HS-5 (cell line): ENCODE measurements around the gene FERMT3.
"Not testable (repeated sequence)": the region's sequence is repeated elsewhere in the genome, so short reads cannot be mapped to it uniquely, and the experiment has no call there.

Source experiments
- DNase-seq: peaks from one replicate; pipeline ENCODE4 v3.0.0-alpha.2; 2012; ENCODE audit warnings: low read depth

The FERMT3 gene

DNA sequence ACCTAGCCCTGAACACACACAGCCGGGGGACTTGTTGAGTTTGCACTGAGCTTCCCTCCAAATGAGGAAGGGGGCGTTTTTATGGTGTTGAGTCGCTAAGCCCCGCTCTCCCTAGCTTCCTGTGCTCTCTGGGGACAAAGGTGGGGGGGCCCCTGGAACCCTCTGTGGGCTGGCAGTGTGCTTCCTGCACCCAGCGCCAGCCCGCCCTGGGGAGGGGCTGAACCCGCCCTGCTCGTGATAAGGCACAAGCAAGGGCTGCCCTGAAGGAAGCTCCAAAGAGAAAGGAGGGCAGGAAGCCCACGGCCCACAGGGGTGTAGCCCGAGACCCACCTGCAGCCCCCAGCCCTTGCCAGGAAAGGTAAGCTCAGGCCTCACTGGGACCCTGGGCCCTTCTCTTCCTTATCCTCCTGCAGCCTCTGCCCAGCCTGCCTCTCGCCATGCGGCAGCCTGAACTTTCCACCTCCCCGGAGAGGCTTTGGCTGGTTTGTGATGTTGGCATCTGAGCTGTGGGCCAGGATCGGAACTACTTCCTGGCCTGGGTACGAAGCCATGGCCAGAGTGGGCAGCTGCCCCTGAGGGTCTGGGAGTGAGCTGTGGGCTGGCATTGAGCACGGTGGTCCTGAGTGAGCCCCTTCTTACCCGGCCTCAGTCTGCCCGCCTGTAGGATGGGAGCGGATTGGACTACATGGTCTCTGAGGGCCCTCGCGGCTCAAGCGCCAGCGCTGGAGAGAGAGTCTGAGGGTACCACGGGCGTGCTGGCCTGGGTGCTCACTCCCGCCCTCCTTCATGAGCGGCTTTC, at the start of gene FERMT3:
Gene FERMT3, plus strand, starts transcription at position 265 of the 799 bp plus-strand sequence. CDS start 644 bp downstream, outside the sequence.
- no peak for DNase-seq

DNA sequence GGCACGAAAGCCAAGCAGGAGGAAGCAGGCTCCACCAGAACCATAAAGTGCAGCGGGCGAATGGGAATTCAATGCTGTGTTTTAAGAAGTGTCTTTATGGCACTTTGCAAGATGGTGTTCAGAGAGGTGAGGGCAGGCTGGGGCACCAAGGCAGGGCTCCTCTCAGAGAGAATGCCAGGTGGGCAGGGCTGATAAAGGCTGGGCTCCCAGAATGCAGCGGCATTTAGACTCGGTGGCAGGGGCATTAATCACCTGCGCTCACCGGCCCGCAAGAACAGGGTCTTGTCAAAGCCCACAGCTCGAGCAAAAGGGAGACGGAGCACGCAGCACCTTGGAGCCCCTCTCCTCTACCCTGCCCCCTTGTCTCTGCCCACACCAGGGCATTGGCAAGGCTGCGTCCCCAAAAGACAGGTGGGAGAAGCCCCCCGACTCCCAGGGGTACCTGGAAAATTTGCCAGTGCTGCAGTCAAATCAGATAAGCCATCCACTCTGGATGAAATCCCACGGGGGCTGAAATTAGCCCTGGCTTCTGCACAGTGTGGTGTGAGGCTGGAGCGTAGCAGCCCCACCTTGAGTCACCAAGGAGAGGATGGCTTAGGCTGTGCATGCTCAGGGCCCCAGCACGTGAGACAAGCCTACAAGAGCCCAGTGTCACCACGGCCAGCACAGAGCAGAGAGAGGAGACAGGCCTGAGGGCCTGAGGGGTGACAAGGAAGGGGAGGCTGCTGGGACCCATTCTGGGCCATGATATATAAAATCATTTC, 48.7 kb upstream of the FERMT3 start:
- no peak for DNase-seq

DNA sequence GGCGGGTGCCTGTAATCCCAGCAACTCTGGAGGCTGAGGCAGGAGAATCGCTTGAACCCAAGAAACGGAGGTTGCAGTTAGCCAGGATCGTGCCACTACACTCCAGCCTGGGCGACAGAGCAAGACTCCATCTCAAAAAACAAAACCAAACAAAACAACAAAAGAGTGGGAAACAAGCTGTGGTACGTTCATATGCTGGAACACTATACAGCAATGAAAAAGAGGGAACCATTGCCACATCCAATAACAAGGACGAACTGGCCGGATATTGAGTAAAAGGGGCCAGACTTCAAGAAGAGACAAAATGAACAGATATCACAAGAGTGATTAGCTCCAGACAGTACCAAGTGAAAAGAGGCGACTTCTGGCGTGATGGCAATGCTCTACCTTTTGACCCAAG, 45.5 kb upstream of the FERMT3 start:
- DNase-seq: no peak

- DNase-seq: not testable (repeated sequence)
These were observed 43.8 kb upstream of the FERMT3 start for GRCh38 chr11:64162769-64163168.

- no peak for DNase-seq
These were observed 42.6 kb upstream of the FERMT3 start for GRCh38 chr11:64163951-64164350.

GRCh38 chr11:64164392-64165312, 41.9 kb upstream of the FERMT3 start:
- DNase-seq: no peak

- DNase-seq: no peak
These were observed 41.1 kb upstream of the FERMT3 start for GRCh38 chr11:64165481-64165841.

GRCh38 chr11:64165842-64166635, 40.5 kb upstream of the FERMT3 start, which contains the start of gene MACROD1:
TSS of gene MACROD1 (minus strand) at chr11:64166113. CDS start at chr11:64165994, 119 bp downstream.
- DNase-seq: peak; percentile 53

DNA sequence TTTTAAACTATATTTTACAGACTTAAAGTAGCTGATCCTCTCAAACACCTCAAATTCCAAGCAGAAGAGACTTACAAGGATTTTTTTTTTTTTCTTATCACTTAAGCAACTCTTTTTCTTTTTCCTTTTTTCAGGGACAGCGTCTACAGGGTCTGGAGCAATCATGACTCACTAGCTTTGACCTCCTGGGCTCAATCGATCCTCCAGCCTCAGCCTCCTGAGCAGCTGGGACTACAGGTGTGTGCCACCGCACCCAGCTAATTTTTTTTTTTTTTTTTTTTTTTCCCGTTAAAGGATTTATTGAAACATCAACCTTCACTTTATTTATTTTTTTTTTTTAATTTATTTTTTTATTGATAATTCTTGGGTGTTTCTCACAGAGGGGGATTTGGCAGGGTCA, 36.1 kb upstream of the FERMT3 start:
- DNase-seq: no peak

DNA sequence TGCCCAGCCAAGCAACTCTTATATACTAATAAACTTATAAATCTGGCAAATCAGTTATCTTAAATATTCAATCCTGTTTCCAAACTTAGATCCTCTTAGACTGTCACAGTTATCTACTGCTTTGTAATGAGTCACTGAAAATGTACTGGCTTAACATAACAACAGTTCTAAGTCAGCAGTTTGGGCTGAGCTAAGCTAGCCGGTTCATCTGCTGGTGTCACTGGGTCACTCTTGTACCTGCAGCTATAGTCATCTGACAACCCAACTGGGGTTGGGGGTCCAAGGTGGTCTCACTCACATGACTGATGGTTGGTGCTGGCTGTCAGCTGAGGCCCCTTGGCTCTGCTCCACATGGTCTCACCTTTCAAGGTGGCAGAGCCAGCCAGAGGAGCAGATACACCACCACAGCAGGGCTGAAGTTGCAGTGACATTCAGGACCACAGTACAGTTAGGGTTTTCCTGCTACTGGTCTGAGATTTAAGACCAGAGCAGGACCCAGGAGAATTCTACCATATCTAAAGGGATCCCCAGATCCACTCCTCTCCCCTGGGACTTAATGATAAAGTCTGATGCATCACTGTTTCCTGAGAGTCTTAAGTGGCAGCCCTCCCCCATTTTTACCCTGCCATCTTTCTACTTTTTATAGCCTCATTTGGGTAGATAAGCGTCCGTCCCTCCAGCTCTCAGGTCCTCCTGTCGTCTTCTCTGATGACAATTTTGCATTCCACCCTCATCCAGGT, 32.7 kb upstream of the FERMT3 start:
- DNase-seq: no peak

- DNase-seq: no peak
These were observed 29.8 kb upstream of the FERMT3 start for GRCh38 chr11:64176751-64177150.

- no peak for DNase-seq
These were observed 28.3 kb upstream of the FERMT3 start for GRCh38 chr11:64178203-64178602.

GRCh38 chr11:64178951-64179639, 27.4 kb upstream of the FERMT3 start:
- DNase-seq: no peak

- no peak for DNase-seq
These were observed 25.6 kb upstream of the FERMT3 start for GRCh38 chr11:64180891-64181290.

DNA sequence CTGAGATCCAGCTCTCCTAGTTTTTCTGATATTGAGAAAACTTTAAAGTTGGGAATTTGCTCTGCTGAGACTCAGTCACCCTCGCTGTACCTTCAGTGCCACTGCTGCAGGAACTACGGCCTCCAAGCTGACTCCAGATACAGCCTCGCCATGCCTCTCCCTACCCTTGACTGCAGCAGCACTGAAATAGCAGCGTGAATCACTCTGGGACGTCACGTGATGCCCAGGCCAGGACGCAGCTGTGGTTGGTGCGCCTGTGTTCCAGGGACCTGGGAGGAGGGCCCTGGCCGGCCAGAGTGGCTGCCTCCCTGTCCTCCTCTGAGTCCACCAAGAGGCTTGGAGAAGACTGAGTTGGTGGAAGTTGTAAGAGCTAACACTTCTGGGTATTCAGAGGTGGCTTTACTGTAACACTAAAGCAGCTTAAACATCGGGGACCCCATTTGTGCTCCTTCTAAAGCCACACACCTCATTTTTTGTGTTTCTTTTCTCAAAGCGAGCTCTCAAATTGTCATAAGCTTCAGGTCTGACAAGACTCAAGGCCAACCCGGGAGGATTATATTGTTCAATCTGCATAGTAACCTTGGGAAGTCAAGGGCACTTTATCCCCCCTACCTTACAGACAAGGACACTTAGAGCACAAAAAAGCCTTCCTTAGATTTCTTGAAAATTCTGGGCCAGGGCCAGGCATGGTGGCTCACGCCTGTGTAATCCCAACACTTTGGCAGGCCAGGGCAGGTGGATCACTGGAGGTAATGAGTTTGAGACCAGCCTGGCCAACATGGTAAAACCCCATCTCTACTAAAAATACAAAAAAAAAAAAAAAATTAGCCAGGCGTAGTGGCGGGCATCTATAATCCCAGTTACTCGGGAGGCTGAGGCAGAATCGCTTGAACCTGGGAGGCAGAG, 24.8 kb upstream of the FERMT3 start:
- peak; percentile 60 for DNase-seq

DNA sequence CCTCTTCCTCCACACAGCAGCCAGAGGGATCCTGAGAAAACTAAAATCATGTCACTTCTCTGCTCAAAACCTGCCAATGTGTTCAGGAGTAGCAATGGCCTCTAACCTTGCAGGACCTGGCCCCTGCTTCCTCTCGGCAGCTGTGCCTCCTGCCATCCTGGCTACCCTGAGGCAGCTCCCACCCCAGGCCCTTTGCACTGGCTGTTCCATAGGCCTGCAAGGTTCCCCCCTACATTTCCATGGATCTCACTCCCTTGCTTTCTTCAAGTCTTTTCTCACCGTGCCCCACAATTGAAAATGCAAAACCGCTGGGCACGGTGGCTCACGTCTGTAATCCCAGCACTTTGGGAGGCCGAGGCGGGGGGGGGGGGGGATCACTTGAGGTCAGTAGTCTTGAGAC, 22.6 kb upstream of the FERMT3 start:
- DNase-seq: no peak

GRCh38 chr11:64185175-64185692, 21.3 kb upstream of the FERMT3 start:
- peak; percentile 59 for DNase-seq

- DNase-seq: peak; percentile 100
These were observed 20.6 kb upstream of the FERMT3 start, which contains the start of gene STIP1 for GRCh38 chr11:64185693-64186491. TSS of gene STIP1 (plus strand) at chr11:64186171. CDS start at chr11:64186262, 91 bp downstream.
